ENCODE measurements around the gene TTC23. TPM values are rescaled to one million over a fixed set of nuclear protein-coding genes. Genes with fewer than 3 reads are reported as not detected.

TTC23 gene
- total RNA-seq, 1 donor from 2014 or later = 2.7 TPM

GRCh38 chr15:99151156-99151555 is 98.2 kb downstream of the TTC23 start:
- Mint-ChIP-seq H3K27ac (no peak overlapping the region), H3K4me1 (no peaks in the 10 kb centered on the region)
- intact Hi-C loops (cut with micrococcal nuclease) = no loop called here

GRCh38 chr15:99149366-99149765 is 100.0 kb downstream of the TTC23 start:
- intact Hi-C loops (cut with micrococcal nuclease) = no loop called here
- DNase-seq (no peak), ATAC-seq (ENCODE audit: low read depth) (no peak)
- no peak for TF ChIP-seq CTCF (IDR thresholded peaks at IDR 0.05)
- no peak overlapping the region for H3K27ac Mint-ChIP-seq
- H3K9me3 Mint-ChIP-seq = no peaks in the 10 kb centered on the region
- no peaks in the 10 kb centered on the region for H3K27me3 Mint-ChIP-seq
- CTCF ChIA-PET = no interaction called here
- H3K4me1 Mint-ChIP-seq = no peaks in the 10 kb centered on the region
- H3K36me3 Mint-ChIP-seq (ENCODE audit: low read depth) = no peaks in the 10 kb centered on the region
- POLR2A ChIA-PET = no interaction called here
- no peak overlapping the region for H3K4me3 Mint-ChIP-seq

More at GRCh38 chr15:99151156-99151555, 98.2 kb downstream of the TTC23 start:
- H3K36me3 Mint-ChIP-seq (ENCODE audit: low read depth) = no peaks in the 10 kb centered on the region
- H3K9me3 Mint-ChIP-seq = no peaks in the 10 kb centered on the region
- no peak for ATAC-seq (ENCODE audit: low read depth)
- no peak overlapping the region for H3K4me3 Mint-ChIP-seq
- ChIA-PET CTCF (no interaction called here), POLR2A (no interaction called here)
- H3K27me3 Mint-ChIP-seq = no peaks in the 10 kb centered on the region
- TF ChIP-seq CTCF (IDR thresholded peaks at IDR 0.05) = no peak
- no peak for DNase-seq

- no peak overlapping the region for H3K4me3 Mint-ChIP-seq
Observed at GRCh38 chr15:99148851-99149276, 100.5 kb downstream of the TTC23 start.

GRCh38 chr15:99146661-99147060 is 102.7 kb downstream of the TTC23 start:
- Mint-ChIP-seq H3K27me3 (no peaks in the 10 kb centered on the region), H3K9me3 (no peaks in the 10 kb centered on the region), H3K36me3 (ENCODE audit: low read depth) (no peaks in the 10 kb centered on the region), H3K4me1 (no peaks in the 10 kb centered on the region), H3K27ac (no peak overlapping the region), H3K4me3 (no peak overlapping the region)
- intact Hi-C loops (cut with micrococcal nuclease) = no loop called here
- no peak for DNase-seq
- POLR2A ChIA-PET = no interaction called here
- no peak for ATAC-seq (ENCODE audit: low read depth)
- TF ChIP-seq CTCF (IDR thresholded peaks at IDR 0.05) = no peak
- CTCF ChIA-PET = no interaction called here

More at GRCh38 chr15:99148851-99149276, 100.5 kb downstream of the TTC23 start:
- no peak for TF ChIP-seq CTCF (IDR thresholded peaks at IDR 0.05)
- DNase-seq (no peak), ATAC-seq (ENCODE audit: low read depth) (no peak)
- Mint-ChIP-seq H3K27me3 (no peaks in the 10 kb centered on the region), H3K9me3 (no peaks in the 10 kb centered on the region), H3K27ac (no peak overlapping the region), H3K36me3 (ENCODE audit: low read depth) (no peaks in the 10 kb centered on the region), H3K4me1 (no peaks in the 10 kb centered on the region)
- ChIA-PET CTCF (no interaction called here), POLR2A (no interaction called here)
- intact Hi-C loops (cut with micrococcal nuclease) = no loop called here

- no peak overlapping the region for H3K4me3 Mint-ChIP-seq
- TF ChIP-seq CTCF (IDR thresholded peaks at IDR 0.05) = no peak
- POLR2A ChIA-PET = no interaction called here
- H3K27ac Mint-ChIP-seq = no peak overlapping the region
- ATAC-seq (ENCODE audit: low read depth) (no peak), DNase-seq (no peak)
- no peaks in the 10 kb centered on the region for H3K9me3 Mint-ChIP-seq
- CTCF ChIA-PET = no interaction called here
- H3K4me1 Mint-ChIP-seq = no peaks in the 10 kb centered on the region
- H3K36me3 Mint-ChIP-seq (ENCODE audit: low read depth) = no peaks in the 10 kb centered on the region
- no peaks in the 10 kb centered on the region for H3K27me3 Mint-ChIP-seq
- intact Hi-C loops (cut with micrococcal nuclease) = no loop called here
Observed at GRCh38 chr15:99145778-99146177, 103.6 kb downstream of the TTC23 start.
